K562 (cell line): Measurements from ENCODE around the gene KCTD1.

Source experiments
- ATF1 ChIP-seq, 2 experiments: fragments of 450-650 bp in 1 of 2; IDR thresholded peaks; 2 replicates each; pipeline ENCODE4 v1.6.1; 2016; ENCODE audit warnings: missing compliant biosample characterization in 1 of 2, missing genetic modification characterization in 1 of 2
- FOXP1 ChIP-seq: sonication (generic); formaldehyde crosslinking; IDR thresholded peaks from 2 replicates; pipeline ENCODE4 v1.8.0; 2022; ENCODE audit warnings: mild to moderate bottlenecking, missing genetic modification reagents
- MTA3 ChIP-seq: fragments of 450-650 bp; formaldehyde crosslinking; IDR thresholded peaks from 2 replicates; pipeline ENCODE4 v1.6.1; 2017; ENCODE audit warnings: mild to moderate bottlenecking, borderline replicate concordance
- PHB2 ChIP-seq: fragments of 450-650 bp; IDR thresholded peaks from 2 replicates; pipeline ENCODE4 v1.6.1; 2017; ENCODE audit warnings: low read depth
- TFAP4 ChIP-seq: sonication (generic); formaldehyde crosslinking; IDR thresholded peaks from 2 replicates; pipeline ENCODE4 v1.8.0; 2022; ENCODE audit warnings: missing genetic modification reagents, mild to moderate bottlenecking, moderate library complexity, borderline replicate concordance
- U2AF2 ChIP-seq: fragments of 200-400 bp; formaldehyde crosslinking; optimal IDR thresholded peaks from 2 replicates; pipeline ENCODE3; 2017; ENCODE audit warnings: low read depth, mild to moderate bottlenecking, low read length
- YY1 ChIP-seq, 3 experiments: IDR thresholded peaks; 2 replicates each; pipeline ENCODE4 v1.6.1; 2011; ENCODE audit warnings: low read length in 2 of 3, mild to moderate bottlenecking in 2 of 3, moderate library complexity in 2 of 3, borderline replicate concordance in 1 of 3, control low read depth in 1 of 3, low read depth in 1 of 3; ENCODE audit not compliant: insufficient read depth in 3 of 3, insufficient replicate concordance in 2 of 3, control insufficient read depth in 1 of 3, insufficient read length in 1 of 3; ENCODE audit errors: extremely low read depth in 1 of 3

- TF ChIP-seq ATF1 (CRISPR knock-in tag; IDR thresholded peaks at IDR 0.05) (no peak), ATF1 (tag; IDR thresholded peaks at IDR 0.05) (no peak), MTA3 (no peak), YY1 (IDR thresholded peaks at IDR 0.05; ENCODE audit: borderline replicate concordance in 1 of 3, control insufficient read depth in 1 of 3, extremely low read depth in 1 of 3, insufficient read depth in 3 of 3, insufficient read length in 1 of 3, insufficient replicate concordance in 2 of 3, low read depth in 1 of 3, low read length in 2 of 3) (no peak), U2AF2 (no peak), PHB2 (no peak), FOXP1 (CRISPR knock-in tag) (no peak), TFAP4 (CRISPR knock-in tag) (no peak)
Observed at GRCh38 chr18:26429535-26430226, 118.7 kb downstream of the KCTD1 start.
